LNCaP clone FGC (cell line): Measurements from ENCODE around the gene AKTIP.
"Not testable (repeated sequence)": the region's sequence is repeated elsewhere in the genome, so short reads cannot be mapped to it uniquely, and the experiment has no call there.

Experiments
- DNase-seq: peaks from one replicate; pipeline ENCODE4 v3.0.0-alpha.2; 2011; ENCODE audit warnings: low read depth
- H3K4me3 ChIP-seq: 2 replicates; pipeline ENCODE4 v1.5.1; 2011; ENCODE audit warnings: mild to moderate bottlenecking, low read depth, low read length, control low read depth
- CTCF ChIP-seq: IDR thresholded peaks from 2 replicates; pipeline ENCODE4 v1.5.1; 2012; ENCODE audit warnings: mild to moderate bottlenecking; ENCODE audit not compliant: control insufficient read depth, insufficient read depth; ENCODE audit errors: extremely low read depth

AKTIP gene

DNA sequence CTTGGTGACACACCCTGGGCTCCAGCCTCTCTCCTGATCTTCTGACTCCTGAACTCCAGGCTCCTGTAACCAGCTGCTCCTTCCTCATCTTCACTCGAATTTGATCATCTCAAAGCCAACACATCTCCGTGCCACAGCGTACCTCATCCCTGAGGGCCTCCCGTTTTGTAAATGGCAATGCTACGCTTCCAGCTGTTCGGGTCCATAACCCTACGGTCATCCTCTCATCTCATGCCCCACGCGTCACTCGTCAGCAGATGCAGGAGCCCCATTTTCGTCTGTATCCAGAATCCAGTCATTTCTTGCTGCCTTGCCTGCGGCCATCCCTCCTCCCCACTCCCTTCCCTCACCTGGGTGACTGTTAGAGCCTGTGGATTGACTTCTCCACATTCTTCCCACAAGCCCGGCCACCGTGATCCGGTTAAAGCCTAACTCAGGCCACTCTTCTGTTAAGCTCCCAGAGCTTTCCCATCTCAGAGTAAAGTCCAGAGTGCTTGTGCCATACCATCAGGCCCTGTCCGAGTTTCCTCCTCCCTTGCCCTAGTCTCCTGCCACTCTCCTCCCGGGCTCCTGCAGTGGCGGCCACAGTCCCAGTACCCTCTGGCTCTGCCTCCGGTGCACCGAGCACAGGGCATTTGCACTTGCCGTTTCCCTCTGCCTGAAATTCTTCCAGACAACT, 20.3 kb upstream of the AKTIP start:
- no peak for DNase-seq
- TF ChIP-seq CTCF, result no peak
- H3K4me3 ChIP-seq, result no peak overlapping the region

DNA sequence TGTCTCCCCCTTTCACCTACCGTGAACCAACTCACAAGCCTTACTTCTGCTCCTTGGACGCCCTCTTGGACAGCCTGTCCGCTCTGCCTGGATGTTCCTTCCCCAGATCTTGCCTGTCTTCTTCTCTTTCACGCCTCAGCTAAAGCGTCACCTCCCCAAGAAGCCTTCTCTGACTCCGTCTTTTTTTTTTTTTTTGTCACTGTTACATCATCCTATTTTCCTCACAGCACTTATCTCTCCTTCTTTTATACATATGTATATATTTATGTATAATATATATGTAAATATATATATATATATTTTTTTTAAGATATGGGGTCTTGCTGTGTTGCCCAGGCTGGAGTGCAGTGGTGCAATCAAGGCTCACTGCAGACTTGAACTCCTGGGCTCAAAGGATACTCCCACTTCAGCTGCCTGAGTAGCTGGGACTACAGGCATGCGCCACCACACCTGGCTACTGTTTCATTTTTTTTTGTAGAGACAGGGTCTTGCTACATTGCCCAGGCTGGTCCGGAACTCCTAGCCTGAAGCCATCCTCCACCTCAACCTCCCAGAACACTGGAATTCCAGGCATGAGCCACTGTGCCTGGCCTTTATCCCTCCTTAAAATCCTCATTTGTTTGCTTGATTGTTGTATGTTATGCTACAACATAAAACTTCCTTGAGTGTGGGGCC, 16.5 kb upstream of the AKTIP start:
- no peak for TF ChIP-seq CTCF
- DNase-seq, result no peak
- H3K4me3 ChIP-seq, result no peak overlapping the region

DNA sequence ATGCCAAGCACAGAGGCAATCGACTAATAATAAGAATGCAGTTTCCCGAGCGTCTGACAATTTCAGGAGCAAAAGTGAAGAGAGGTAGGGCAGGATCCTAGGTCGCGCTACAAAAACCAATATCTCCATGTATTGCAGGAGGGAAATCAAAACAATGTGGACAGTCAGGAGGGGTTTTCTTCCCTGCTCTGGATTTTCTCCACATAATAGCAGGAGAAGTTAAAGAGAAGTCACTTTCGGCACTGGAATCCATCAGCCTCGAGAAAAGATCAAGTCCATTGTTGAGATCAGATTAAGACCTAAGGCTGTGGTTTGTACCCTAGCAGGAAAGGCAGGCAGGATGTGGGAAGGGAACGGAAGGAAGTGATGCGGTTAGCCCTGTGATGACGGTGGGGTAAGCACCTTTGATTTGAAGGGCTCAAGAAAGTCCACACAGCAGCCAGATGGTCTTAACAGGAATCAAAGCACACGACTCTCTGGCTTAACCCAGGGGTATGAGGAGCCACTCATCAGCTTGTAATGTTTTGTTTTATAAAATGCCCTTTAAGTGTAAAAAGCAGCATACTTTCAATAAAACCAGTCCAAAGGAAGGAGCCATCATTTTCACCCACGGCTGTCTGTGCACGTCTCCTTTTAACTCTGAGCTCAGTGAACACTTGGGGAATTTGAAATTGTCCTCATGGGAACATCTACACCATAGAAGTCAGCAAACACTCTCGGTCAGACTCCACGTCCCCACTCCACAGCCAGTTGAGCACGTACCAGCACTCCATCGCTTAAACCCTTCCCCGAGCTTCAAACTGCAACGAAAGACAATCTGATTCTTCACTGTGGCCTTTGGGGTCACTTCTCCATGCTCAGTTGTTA, 15.8 kb upstream of the AKTIP start:
- TF ChIP-seq CTCF, result no peak
- DNase-seq, result no peak
- H3K4me3 ChIP-seq, result no peak overlapping the region

DNA sequence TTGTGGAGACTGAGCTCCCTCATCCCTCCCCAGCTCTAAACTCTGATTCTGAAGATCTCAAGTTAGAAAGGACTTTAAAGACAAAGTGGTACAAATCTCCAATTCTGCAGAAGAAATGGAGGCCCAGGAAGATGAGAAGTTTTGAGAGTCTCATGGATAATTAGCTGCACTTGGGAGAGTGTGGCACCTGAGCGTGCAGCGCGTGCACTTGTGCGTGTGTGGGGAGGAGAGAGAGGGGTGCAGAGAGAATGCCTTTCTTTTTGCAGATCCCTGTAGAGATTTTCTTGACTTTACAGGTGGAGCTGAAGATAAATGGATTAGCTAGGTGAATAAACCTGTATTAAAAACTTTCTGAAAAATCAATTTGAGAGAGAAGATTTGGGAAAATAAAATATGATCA, 14.8 kb upstream of the AKTIP start:
- no peak for DNase-seq
- TF ChIP-seq CTCF, result no peak
- no peak overlapping the region for H3K4me3 ChIP-seq

- H3K4me3 ChIP-seq, result no peak overlapping the region
- no peak for TF ChIP-seq CTCF
- DNase-seq, result no peak
Measured at GRCh38 chr16:53515811-53516210, 12.8 kb upstream of the AKTIP start.

GRCh38 chr16:53515259-53515658, 12.2 kb upstream of the AKTIP start:
- TF ChIP-seq CTCF, result no peak
- H3K4me3 ChIP-seq, result no peak overlapping the region

DNA sequence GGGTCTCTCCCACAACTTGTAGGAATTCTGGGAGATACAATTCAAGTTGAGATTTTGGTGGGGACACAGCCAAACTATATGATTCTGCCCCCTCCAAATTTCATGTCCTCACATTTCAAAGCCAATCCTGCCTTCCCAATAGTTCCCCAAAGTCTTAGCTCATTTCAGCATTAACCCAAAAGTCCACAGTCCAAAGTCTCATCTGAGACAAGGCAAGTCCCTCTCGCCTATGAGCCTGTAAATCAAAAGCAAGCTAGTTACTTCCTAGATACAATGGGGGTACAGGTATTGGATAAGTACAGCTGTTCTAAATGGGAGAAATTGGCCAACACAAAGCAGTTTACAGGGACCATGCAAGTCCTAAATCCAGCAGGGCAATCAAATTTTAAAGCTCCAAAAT, 9.8 kb upstream of the AKTIP start:
- not testable (repeated sequence) for DNase-seq, H3K4me3 ChIP-seq

More at GRCh38 chr16:53515259-53515658, 12.2 kb upstream of the AKTIP start:
- no peak for DNase-seq
